Brain microvascular endothelial cell (primary cell): Measurements from ENCODE around the gene MTHFD1.

ENCODE experiments used
- DNase-seq: peaks from one replicate; pipeline ENCODE4 v3.0.0-alpha.2; 2020
- H3K27ac ChIP-seq: fragments of 250-450 bp; sonication (Bioruptor Pico); 2 replicates; pipeline ENCODE4 v1.5.1; 2020; ENCODE audit warnings: mild to moderate bottlenecking, moderate library complexity
- H3K27me3 ChIP-seq: fragments of 250-450 bp; sonication (Bioruptor Pico); replicated peaks from 2 replicates; pipeline ENCODE4 v1.5.1; 2020; ENCODE audit warnings: mild to moderate bottlenecking
- H3K36me3 ChIP-seq: fragments of 250-450 bp; sonication (Bioruptor Pico); replicated peaks from 2 replicates; pipeline ENCODE4 v1.5.1; 2020; ENCODE audit warnings: mild to moderate bottlenecking
- H3K4me3 ChIP-seq: 2 replicates; pipeline ENCODE4 v1.5.1; 2011; ENCODE audit warnings: low read depth, mild to moderate bottlenecking, control low read depth, low read length, moderate library complexity
- in situ Hi-C: cut with HindIII; loops from 2 replicates; pipeline ENCODE4 v1.10.0; 2017; ENCODE audit warnings: low sequenced_read_pairs, low pct_ligation_motif_present
- TF ChIP-seq, protein P1 (sequence below): IDR thresholded peaks from 2 replicates; pipeline ENCODE4 v1.5.1; 2011; ENCODE audit warnings: low read depth, mild to moderate bottlenecking, moderate library complexity, low read length, control low read depth, inconsistent platforms; ENCODE audit errors: missing control alignments

Gene MTHFD1

DNA sequence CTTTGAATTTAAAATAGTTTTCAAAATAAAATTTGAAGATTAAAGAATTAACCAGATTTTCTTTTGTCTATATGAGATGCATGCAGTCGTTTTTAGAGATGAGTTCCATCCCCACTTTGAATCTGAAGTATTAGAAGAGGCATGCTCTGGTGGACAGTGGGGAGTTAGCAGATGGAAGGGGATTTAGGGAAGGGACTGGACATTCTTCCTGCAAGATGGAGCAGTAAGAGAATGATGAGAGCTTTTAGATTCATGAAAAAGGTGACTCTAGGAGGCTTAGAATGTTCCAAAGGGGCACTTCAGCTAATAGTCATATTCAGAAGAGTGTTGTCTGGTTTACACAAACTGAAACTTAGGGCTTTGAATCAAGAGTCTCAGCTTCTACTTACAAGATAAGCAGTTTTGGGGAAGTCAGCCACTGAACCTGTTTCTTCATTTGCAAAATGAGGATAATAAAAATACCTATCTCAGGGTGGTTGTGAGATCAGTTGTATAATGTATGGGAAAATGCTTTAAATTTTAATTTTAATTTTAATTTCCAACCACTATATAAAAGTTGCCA lies 120.1 kb downstream of the MTHFD1 start:
- in situ Hi-C loops: no loop called here
- TF ChIP-seq, protein P1, sequence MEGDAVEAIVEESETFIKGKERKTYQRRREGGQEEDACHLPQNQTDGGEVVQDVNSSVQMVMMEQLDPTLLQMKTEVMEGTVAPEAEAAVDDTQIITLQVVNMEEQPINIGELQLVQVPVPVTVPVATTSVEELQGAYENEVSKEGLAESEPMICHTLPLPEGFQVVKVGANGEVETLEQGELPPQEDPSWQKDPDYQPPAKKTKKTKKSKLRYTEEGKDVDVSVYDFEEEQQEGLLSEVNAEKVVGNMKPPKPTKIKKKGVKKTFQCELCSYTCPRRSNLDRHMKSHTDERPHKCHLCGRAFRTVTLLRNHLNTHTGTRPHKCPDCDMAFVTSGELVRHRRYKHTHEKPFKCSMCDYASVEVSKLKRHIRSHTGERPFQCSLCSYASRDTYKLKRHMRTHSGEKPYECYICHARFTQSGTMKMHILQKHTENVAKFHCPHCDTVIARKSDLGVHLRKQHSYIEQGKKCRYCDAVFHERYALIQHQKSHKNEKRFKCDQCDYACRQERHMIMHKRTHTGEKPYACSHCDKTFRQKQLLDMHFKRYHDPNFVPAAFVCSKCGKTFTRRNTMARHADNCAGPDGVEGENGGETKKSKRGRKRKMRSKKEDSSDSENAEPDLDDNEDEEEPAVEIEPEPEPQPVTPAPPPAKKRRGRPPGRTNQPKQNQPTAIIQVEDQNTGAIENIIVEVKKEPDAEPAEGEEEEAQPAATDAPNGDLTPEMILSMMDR: no peak
- no peak for DNase-seq
- Histone ChIP-seq H3K27ac (no peak overlapping the region), H3K36me3 (peaks cover 2% of the 10 kb centered on the region), H3K4me3 (no peak overlapping the region), H3K27me3 (no peaks in the 10 kb centered on the region)

DNA sequence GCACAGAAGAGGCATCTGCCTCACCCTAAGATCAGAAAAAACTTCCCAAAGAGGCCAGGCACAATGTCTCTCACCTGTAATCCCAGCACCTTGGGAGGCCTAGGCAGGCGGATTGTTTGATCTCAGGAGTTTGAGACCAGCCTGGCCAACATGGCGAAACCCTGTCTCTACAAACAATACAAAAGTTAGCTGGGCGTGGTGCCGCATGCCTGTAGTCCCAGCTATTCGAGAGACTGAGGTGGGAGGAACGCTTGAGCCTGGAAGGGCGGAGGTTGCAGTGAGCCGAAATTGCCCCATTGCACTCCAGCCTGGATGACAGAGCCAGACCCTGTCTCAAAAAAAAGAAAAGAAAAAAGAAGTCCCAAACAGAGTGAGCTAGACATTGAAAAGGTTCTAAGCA lies 120.9 kb downstream of the MTHFD1 start:
- Histone ChIP-seq H3K27ac (no peak overlapping the region), H3K36me3 (peaks cover 2% of the 10 kb centered on the region), H3K4me3 (no peak overlapping the region), H3K27me3 (no peaks in the 10 kb centered on the region)
- TF ChIP-seq, protein P1: no peak
- no peak for DNase-seq
- in situ Hi-C loops: no loop called here
